HG03354 (cell line): ENCODE results near the gene CSNK1G2.

Experiments used
- ATAC-seq: cut with Tn5 transposase; IDR thresholded peaks from one replicate; pipeline ENCODE4 v1.9.1; 2021; ENCODE audit warnings: mild to moderate bottlenecking; ENCODE audit not compliant: unreplicated experiment, poor library complexity, severe bottlenecking

The CSNK1G2 gene

DNA sequence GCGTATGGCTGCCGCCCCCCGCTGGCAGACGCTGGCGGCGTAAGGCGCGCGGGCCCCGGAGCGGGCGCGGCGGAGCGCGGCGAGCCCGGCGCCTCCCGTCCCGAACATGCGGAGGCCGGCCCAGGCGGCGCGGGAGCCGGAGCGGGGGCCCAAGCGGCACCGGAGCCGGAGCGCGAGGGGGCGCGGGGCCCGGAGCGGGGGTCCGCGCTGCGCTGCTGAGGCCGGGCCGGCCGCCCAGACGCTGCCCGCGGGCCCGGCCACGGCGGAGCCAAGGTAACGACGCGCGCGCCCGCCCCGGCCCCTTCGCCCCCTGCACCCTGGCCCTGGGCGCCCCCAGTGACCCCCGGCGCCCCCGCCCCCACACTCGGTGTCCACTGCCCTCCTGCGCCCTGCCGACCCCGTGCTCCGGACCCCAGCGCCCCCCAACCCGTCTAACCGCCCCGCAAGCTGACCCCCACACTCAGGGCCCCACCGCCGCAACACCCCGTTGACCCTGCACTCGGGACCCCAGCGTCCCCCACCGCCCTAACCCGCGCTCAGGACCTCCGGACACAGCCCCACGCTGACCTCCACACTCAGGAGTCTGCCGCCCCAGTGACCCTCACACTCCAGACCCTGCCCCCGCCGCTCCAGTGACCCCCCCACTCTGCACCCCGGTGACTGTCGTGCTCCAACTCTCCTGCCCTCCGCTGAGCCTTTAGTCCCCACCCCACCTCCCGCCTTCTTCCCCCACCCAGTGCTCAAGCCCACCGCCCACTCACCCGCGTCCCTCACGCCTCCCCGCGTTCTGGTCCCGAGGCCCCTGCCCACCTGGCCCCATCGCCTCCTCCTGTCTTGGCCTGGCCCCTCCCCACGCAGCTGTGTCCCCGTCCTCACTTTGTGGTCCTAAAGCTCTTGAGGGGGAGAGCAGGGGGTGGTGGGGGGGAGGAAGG, at the start of gene CSNK1G2:
TSS of gene CSNK1G2 (plus strand) at position 27 of the 932 bp plus-strand sequence. CDS start 28,601 bp downstream, outside the sequence.
- ATAC-seq = no peak

- no peak for ATAC-seq
Measured at GRCh38 chr19:1893791-1894190, 47.2 kb upstream of the CSNK1G2 start.

GRCh38 chr19:1896508-1896907, 44.5 kb upstream of the CSNK1G2 start:
- ATAC-seq = no peak

DNA sequence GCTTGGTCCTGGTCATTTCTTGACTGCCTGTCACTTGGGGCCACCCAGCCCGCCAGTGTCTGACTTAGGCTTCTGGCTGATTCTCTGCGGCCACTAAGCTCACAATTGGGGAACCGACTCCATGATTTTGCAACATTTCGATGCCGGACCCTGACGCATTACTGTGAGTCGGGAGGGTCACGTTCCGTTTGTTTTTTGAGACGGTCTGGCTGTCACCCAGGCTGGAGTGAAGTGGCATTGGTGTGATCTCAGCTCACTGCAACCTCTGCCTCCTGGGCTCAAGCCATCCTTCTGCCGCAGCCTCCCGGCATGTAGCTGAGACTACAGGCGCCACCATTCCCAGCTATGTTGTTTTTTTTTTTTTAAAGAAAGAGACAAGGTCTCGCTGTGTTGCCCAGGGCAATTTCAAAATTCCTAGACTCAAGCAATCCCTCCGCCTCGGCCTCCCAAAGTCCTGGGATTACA, 39.0 kb upstream of the CSNK1G2 start:
- ATAC-seq = no peak

GRCh38 chr19:1902923-1903322, 38.0 kb upstream of the CSNK1G2 start:
- ATAC-seq = no peak

DNA sequence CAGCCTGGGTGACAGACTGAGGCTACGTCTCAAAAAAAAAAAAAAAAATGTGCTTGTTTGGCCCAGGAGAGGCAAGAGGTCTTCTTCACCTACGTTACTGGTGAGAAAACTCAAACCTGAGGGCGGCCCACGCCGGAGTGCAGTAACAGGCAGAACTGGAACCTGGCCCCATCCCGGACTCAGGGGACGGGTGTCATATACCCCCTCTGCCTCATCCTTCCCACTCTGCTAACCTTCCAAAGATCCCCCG, 36.2 kb upstream of the CSNK1G2 start:
- ATAC-seq = no peak

GRCh38 chr19:1905110-1905862, 35.7 kb upstream of the CSNK1G2 start, which contains the start of the genes ADAT3 and SCAMP4:
Gene ADAT3 (plus strand): TSS chr19:1905399. CDS start chr19:1912048, 6,649 bp downstream.
Gene SCAMP4 (plus strand): TSS chr19:1905399. CDS start chr19:1915020, 9,621 bp downstream.
- ATAC-seq = peak; percentile 83

- no peak for ATAC-seq
Measured at GRCh38 chr19:1905863-1906375, 35.1 kb upstream of the CSNK1G2 start.

- no peak for ATAC-seq
Measured at GRCh38 chr19:1906985-1907562, 33.9 kb upstream of the CSNK1G2 start.

GRCh38 chr19:1907563-1908363, 33.2 kb upstream of the CSNK1G2 start:
- no peak for ATAC-seq

- ATAC-seq = no peak
Measured at GRCh38 chr19:1908364-1908678, 32.7 kb upstream of the CSNK1G2 start.

GRCh38 chr19:1909761-1910080, 31.3 kb upstream of the CSNK1G2 start:
- ATAC-seq = no peak

DNA sequence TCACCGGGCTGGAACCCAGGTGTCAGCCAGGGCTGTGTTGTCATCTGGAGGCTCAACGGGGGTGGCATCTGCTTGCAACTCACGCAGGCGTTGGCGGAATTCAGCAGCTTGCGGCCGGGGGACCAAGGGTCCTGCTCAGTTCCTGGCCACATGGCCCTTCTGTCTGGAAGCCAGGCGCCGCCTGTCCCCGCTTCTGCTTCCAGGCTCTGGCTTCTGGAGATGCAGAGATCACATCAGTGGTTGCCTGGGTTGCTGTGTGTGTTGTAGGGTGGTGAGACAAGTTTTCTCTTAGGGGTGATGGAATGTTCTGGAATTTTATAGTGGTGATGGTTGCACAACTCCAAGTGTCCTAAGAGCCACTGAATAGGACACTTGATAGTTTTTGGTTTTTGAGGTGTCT, 30.8 kb upstream of the CSNK1G2 start:
- ATAC-seq = no peak

DNA sequence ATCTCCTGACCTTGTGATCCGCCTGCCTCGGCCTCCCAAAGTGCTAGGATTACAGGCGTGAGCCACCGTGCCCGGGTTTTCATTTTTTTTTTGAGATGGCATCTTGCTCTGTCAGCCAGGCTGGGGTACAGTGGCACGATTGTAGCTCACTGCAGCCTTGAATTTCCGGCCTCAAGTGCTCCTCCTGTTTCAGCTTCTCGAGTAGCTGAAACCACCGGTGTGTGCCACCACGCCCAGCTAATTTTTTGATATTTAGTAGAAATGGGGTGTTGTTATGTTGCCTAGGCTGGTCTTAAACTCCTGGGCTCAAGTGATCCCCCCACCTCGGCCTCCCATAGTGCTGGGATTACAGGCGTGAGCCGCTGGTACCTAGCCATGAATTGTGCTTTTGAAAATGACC, 29.9 kb upstream of the CSNK1G2 start:
- no peak for ATAC-seq

- ATAC-seq = no peak
Measured at GRCh38 chr19:1911995-1912394, 29.0 kb upstream of the CSNK1G2 start.

DNA sequence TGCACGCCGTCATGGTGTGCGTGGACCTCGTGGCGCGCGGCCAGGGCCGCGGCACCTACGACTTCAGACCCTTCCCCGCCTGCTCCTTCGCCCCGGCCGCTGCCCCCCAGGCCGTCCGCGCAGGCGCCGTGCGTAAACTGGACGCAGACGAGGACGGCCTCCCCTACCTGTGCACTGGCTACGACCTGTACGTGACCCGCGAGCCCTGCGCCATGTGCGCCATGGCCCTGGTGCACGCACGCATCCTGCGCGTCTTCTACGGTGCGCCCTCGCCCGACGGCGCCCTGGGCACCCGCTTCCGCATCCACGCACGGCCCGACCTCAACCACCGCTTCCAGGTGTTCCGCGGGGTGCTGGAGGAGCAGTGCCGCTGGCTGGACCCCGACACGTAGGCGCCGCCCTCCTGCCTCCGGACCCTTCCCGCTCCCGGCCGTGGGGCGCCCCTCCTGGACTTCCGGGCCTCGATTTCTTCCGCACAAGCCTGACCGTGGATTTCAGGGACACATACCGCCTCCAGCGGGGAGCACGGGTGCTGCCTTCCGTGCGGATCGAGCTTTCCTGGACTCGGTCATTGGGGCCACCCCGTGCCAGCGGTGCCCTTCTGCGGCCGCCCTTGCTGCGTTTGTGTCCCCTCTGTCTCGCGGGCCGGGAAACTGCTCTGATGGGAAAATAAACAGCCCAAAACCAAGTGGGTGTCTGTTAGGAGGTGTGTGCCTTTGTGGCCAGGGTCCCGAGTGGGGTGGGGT, 28.0 kb upstream of the CSNK1G2 start:
- ATAC-seq = no peak

DNA sequence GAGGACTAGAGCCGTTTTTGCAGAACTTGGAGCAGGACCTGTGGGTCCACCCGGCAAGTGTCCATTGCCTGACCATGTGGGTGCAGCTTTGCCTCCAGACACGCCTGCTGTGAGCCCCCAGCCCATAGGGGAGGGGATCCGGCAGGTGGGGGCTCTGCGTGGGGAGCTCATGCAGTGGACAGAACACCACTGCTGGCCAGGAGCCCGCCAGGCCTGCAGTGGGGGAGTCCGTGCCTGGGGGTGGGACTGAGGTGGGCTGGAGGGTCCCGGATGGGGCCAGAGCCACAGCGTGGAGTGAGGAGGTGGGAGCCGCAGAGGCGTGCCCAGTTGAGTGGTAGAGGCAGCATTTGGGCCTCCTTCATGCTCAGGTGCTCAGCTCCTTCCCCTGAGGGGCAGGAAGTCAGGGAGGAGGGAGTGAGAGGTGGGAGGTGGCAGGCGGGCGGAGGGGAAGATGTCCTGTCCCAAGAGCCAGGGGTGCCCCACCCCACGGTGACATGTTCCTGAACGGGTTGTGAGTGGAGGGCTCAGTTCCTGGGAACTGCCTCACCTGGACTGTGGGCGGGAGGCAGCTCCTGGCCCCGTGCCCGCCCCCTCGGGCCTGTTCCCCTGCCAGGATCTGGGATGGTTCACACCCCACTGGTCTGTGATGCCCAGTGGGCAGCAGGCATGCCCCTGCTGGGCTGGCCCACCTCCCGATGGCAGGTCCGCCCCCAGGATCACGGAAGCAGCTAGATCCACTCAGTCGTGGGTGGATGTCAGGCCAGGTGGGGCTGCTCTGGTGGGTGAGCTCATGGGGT, 27.0 kb upstream of the CSNK1G2 start:
- no peak for ATAC-seq

DNA sequence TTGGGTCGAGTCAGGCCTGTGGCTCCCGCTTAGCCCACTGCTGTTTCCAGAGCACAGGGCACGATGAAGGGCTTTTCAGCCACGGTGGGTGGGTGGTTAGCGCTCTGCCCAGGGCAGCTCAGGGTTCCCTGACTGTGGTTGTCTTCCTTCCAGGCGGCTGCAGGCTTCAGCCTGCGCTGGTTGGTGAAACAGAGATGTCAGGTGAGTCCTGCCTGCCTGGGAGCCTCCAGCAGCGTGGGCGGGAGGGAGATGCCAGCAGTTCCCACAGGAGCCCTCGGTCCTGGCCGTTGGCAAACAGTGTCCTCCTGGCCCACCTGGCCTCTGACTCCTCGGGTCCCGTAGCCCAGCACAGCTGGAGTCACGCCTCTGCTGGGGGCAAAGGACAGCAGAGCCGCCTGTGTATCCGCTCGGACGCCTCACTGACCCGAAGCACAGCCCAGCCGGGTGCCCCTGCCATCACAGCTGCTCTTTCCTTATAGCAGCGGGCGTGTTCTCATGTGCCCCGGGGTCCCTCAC, 26.1 kb upstream of the CSNK1G2 start:
- ATAC-seq = no peak
